OCI-LY1 (cell line): Measurements from ENCODE around the gene TCF25.

ENCODE experiments used
- EZH2 ChIP-seq: fragments of 200-600 bp; sonication (generic), shearing (Covaris generic); IDR thresholded peaks from 2 replicates; pipeline ENCODE4 v1.8.0; 2017; ENCODE audit warnings: borderline replicate concordance, mixed run types, mild to moderate bottlenecking, antibody characterized with exemption, low read length, moderate library complexity, mixed read lengths
- TF ChIP-seq, protein P1 (sequence below): fragments of 200-600 bp; sonication (generic), shearing (Covaris generic); IDR thresholded peaks from 2 replicates; pipeline ENCODE4 v1.5.1; 2017; ENCODE audit warnings: mild to moderate bottlenecking, antibody characterized with exemption, low read length, moderate library complexity, mixed read lengths

DNA sequence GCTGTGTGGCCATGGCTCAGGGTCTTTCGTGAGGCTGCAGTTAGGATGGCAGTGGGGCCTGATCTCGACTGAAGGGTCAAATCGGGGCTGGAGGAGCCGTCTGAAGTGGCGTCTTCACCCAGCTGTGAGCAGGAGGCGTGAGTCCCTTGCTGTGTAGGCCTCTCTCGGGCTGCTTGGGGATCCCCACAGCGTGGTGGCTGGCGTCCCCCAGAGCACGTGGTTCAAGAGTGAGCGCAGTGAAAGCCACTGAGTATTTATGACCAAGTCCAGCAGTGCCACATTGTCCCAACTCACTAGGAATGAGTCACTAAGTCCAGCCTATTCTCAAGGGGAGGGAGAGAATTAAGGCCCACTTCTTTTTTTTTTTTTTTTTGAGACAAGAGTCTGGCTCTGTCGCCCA is 11.7 kb upstream of the TCF25 start:
- TF ChIP-seq, protein P1, sequence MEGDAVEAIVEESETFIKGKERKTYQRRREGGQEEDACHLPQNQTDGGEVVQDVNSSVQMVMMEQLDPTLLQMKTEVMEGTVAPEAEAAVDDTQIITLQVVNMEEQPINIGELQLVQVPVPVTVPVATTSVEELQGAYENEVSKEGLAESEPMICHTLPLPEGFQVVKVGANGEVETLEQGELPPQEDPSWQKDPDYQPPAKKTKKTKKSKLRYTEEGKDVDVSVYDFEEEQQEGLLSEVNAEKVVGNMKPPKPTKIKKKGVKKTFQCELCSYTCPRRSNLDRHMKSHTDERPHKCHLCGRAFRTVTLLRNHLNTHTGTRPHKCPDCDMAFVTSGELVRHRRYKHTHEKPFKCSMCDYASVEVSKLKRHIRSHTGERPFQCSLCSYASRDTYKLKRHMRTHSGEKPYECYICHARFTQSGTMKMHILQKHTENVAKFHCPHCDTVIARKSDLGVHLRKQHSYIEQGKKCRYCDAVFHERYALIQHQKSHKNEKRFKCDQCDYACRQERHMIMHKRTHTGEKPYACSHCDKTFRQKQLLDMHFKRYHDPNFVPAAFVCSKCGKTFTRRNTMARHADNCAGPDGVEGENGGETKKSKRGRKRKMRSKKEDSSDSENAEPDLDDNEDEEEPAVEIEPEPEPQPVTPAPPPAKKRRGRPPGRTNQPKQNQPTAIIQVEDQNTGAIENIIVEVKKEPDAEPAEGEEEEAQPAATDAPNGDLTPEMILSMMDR: no peak
- no peak for TF ChIP-seq EZH2
